ENCODE measurements around the gene SYNRG.
A peak's percentile ranks its signal among the peaks of the same experiment; 100 is the strongest.

SYNRG gene

DNA sequence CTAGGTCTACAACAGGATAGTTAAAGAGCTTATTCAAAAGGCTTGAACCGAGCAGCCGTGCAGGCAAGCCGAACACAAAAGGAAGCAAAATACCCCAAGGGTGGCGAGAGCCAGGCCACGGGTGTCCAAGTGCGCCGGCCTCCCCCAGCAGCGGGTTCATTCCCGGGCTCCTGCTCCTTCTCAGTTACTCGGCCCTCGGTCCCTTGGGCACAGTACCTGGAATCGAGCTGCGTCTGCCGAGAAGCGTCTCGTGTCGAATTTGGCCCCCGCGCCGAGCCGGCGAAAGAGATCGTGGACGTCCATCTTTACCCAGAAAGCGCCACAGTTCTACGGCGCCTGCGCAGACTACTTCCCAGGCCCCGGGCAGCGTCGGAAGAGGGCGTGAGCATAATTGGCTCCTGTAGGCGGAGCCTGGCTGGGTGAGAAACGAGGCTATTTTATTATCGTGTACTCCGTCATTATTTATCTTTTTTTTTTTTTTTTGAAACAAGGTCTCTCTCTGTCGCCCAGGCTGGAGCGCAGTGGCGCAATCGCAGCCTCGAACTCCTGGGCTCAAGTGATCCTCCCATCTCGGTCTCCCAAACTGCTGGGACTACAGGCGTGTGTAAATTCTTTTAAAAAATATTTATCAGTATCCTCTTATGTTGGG, 34.0 kb upstream of the SYNRG start, which contains the start of gene DDX52 (continued):
- TF ChIP-seq, protein P1, sequence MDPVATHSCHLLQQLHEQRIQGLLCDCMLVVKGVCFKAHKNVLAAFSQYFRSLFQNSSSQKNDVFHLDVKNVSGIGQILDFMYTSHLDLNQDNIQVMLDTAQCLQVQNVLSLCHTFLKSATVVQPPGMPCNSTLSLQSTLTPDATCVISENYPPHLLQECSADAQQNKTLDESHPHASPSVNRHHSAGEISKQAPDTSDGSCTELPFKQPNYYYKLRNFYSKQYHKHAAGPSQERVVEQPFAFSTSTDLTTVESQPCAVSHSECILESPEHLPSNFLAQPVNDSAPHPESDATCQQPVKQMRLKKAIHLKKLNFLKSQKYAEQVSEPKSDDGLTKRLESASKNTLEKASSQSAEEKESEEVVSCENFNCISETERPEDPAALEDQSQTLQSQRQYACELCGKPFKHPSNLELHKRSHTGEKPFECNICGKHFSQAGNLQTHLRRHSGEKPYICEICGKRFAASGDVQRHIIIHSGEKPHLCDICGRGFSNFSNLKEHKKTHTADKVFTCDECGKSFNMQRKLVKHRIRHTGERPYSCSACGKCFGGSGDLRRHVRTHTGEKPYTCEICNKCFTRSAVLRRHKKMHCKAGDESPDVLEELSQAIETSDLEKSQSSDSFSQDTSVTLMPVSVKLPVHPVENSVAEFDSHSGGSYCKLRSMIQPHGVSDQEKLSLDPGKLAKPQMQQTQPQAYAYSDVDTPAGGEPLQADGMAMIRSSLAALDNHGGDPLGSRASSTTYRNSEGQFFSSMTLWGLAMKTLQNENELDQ (tag by site-specific recombination; IDR thresholded peaks at IDR 0.05; ENCODE audit: low read depth), result no peak
- TF ChIP-seq ZNF112 (tag by site-specific recombination; IDR thresholded peaks at IDR 0.05), result no peak
- peak; percentile 79 for TF ChIP-seq KLF9 (tag by site-specific recombination; IDR thresholded peaks at IDR 0.05; ENCODE audit: low read depth)
- peak; percentile 96 for TF ChIP-seq ZNF133 (tag by site-specific recombination; IDR thresholded peaks at IDR 0.05)
- TF ChIP-seq ZFP69B (tag by site-specific recombination; IDR thresholded peaks at IDR 0.05), result no peak
- no peak for TF ChIP-seq ZNF585B (tag by site-specific recombination; IDR thresholded peaks at IDR 0.05)
- TF ChIP-seq, protein P2, sequence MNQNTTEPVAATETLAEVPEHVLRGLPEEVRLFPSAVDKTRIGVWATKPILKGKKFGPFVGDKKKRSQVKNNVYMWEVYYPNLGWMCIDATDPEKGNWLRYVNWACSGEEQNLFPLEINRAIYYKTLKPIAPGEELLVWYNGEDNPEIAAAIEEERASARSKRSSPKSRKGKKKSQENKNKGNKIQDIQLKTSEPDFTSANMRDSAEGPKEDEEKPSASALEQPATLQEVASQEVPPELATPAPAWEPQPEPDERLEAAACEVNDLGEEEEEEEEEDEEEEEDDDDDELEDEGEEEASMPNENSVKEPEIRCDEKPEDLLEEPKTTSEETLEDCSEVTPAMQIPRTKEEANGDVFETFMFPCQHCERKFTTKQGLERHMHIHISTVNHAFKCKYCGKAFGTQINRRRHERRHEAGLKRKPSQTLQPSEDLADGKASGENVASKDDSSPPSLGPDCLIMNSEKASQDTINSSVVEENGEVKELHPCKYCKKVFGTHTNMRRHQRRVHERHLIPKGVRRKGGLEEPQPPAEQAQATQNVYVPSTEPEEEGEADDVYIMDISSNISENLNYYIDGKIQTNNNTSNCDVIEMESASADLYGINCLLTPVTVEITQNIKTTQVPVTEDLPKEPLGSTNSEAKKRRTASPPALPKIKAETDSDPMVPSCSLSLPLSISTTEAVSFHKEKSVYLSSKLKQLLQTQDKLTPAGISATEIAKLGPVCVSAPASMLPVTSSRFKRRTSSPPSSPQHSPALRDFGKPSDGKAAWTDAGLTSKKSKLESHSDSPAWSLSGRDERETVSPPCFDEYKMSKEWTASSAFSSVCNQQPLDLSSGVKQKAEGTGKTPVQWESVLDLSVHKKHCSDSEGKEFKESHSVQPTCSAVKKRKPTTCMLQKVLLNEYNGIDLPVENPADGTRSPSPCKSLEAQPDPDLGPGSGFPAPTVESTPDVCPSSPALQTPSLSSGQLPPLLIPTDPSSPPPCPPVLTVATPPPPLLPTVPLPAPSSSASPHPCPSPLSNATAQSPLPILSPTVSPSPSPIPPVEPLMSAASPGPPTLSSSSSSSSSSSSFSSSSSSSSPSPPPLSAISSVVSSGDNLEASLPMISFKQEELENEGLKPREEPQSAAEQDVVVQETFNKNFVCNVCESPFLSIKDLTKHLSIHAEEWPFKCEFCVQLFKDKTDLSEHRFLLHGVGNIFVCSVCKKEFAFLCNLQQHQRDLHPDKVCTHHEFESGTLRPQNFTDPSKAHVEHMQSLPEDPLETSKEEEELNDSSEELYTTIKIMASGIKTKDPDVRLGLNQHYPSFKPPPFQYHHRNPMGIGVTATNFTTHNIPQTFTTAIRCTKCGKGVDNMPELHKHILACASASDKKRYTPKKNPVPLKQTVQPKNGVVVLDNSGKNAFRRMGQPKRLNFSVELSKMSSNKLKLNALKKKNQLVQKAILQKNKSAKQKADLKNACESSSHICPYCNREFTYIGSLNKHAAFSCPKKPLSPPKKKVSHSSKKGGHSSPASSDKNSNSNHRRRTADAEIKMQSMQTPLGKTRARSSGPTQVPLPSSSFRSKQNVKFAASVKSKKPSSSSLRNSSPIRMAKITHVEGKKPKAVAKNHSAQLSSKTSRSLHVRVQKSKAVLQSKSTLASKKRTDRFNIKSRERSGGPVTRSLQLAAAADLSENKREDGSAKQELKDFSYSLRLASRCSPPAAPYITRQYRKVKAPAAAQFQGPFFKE (tag by site-specific recombination; IDR thresholded peaks at IDR 0.05; ENCODE audit: borderline replicate concordance), result no peak
- no peak for TF ChIP-seq PRDM6 (tag by site-specific recombination; IDR thresholded peaks at IDR 0.05)
- TF ChIP-seq WT1 (tag by site-specific recombination; IDR thresholded peaks at IDR 0.05), result no peak
- TF ChIP-seq, protein P3, sequence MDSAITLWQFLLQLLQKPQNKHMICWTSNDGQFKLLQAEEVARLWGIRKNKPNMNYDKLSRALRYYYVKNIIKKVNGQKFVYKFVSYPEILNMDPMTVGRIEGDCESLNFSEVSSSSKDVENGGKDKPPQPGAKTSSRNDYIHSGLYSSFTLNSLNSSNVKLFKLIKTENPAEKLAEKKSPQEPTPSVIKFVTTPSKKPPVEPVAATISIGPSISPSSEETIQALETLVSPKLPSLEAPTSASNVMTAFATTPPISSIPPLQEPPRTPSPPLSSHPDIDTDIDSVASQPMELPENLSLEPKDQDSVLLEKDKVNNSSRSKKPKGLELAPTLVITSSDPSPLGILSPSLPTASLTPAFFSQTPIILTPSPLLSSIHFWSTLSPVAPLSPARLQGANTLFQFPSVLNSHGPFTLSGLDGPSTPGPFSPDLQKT (IDR thresholded peaks at IDR 0.05; ENCODE audit: borderline replicate concordance, low read depth, low read length), result no peak
- TF ChIP-seq, protein P4, sequence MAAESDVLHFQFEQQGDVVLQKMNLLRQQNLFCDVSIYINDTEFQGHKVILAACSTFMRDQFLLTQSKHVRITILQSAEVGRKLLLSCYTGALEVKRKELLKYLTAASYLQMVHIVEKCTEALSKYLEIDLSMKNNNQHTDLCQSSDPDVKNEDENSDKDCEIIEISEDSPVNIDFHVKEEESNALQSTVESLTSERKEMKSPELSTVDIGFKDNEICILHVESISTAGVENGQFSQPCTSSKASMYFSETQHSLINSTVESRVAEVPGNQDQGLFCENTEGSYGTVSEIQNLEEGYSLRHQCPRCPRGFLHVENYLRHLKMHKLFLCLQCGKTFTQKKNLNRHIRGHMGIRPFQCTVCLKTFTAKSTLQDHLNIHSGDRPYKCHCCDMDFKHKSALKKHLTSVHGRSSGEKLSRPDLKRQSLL (tag by site-specific recombination; IDR thresholded peaks at IDR 0.05), result peak; percentile 9; the same call in 1 of the 2 replicates
- TF ChIP-seq ZNF202 (tag by site-specific recombination; IDR thresholded peaks at IDR 0.05; ENCODE audit: borderline replicate concordance), result no peak
- no peak for TF ChIP-seq ZNF843 (tag by site-specific recombination; IDR thresholded peaks at IDR 0.05)
- TF ChIP-seq ZNF610 (tag by site-specific recombination; IDR thresholded peaks at IDR 0.05; ENCODE audit: borderline replicate concordance), result no peak
- no peak for TF ChIP-seq ZBTB7A (tag by site-specific recombination; IDR thresholded peaks at IDR 0.05; ENCODE audit: low read depth)
- TF ChIP-seq ZNF391 (tag by site-specific recombination; IDR thresholded peaks at IDR 0.05; ENCODE audit: borderline replicate concordance, low read depth), result no peak
- TF ChIP-seq ZNF24 (tag by site-specific recombination; IDR thresholded peaks at IDR 0.05), result no peak
- TF ChIP-seq SETDB1 (IDR thresholded peaks at IDR 0.05; ENCODE audit: insufficient read length, low read length), result no peak
- TF ChIP-seq ZNF214 (tag by site-specific recombination; IDR thresholded peaks at IDR 0.05; ENCODE audit: borderline replicate concordance), result no peak
- TF ChIP-seq EGR2 (tag by site-specific recombination; IDR thresholded peaks at IDR 0.05; ENCODE audit: low read depth), result peak; percentile 52; the same call in 1 of the 2 replicates
- no peak for TF ChIP-seq ZBTB11 (tag by site-specific recombination; conservative IDR thresholded peaks at IDR 0.05; ENCODE audit: low read depth)
- no peak for TF ChIP-seq ZNF785 (tag by site-specific recombination; IDR thresholded peaks at IDR 0.05)
- no peak for TF ChIP-seq ZNF426 (tag by site-specific recombination; IDR thresholded peaks at IDR 0.05)
- no peak for TF ChIP-seq ZNF670 (tag by site-specific recombination; IDR thresholded peaks at IDR 0.05; ENCODE audit: low read depth)
